Hematopoietic multipotent progenitor cell treated with erythropoietin and hydrocortisone succinate and interleukin-3 and kit ligand, for 17 days (in vitro differentiated cells): Measurements from ENCODE around the gene SPTB.
"Not testable (repeated sequence)": the region's sequence is repeated elsewhere in the genome, so short reads cannot be mapped to it uniquely, and the experiment has no call there.

ENCODE experiments used
- DNase-seq: peaks from one replicate; pipeline ENCODE4 v3.0.0-alpha.2; 2015; ENCODE audit warnings: low spot score

Gene SPTB

GRCh38 chr14:64821651-64822050 lies 58.1 kb downstream of the SPTB start:
- no peak for DNase-seq

- DNase-seq: no peak
Observed at GRCh38 chr14:64818151-64818550, 61.6 kb downstream of the SPTB start.

- DNase-seq: no peak
Observed at GRCh38 chr14:64817631-64818030, 62.1 kb downstream of the SPTB start.

- DNase-seq: no peak
Observed at GRCh38 chr14:64816221-64816783, 63.4 kb downstream of the SPTB start.

- no peak for DNase-seq
Observed at GRCh38 chr14:64815257-64815656, 64.5 kb downstream of the SPTB start.

GRCh38 chr14:64812412-64812811 lies 67.3 kb downstream of the SPTB start:
- peak; percentile 26 for DNase-seq

- no peak for DNase-seq
Observed at GRCh38 chr14:64811676-64812075, 68.0 kb downstream of the SPTB start.

GRCh38 chr14:64808449-64808848 lies 71.3 kb downstream of the SPTB start:
- no peak for DNase-seq

GRCh38 chr14:64807551-64807950 lies 72.2 kb downstream of the SPTB start:
- DNase-seq: no peak

GRCh38 chr14:64806862-64807495 lies 72.7 kb downstream of the SPTB start:
- DNase-seq: no peak

GRCh38 chr14:64806202-64806861 lies 73.4 kb downstream of the SPTB start:
- DNase-seq: no peak

GRCh38 chr14:64805646-64806045 lies 74.1 kb downstream of the SPTB start:
- DNase-seq: not testable (repeated sequence)

- DNase-seq: no peak
Observed at GRCh38 chr14:64804754-64805260, 74.9 kb downstream of the SPTB start.

- peak; percentile 40 for DNase-seq
Observed at GRCh38 chr14:64801800-64802199, 77.9 kb downstream of the SPTB start.

- no peak for DNase-seq
Observed at GRCh38 chr14:64801046-64801445, 78.7 kb downstream of the SPTB start.

GRCh38 chr14:64800000-64800399 lies 79.7 kb downstream of the SPTB start:
- peak; percentile 29 for DNase-seq

- DNase-seq: no peak
Observed at GRCh38 chr14:64799555-64799954, 80.2 kb downstream of the SPTB start.

GRCh38 chr14:64796369-64796768 lies 83.3 kb downstream of the SPTB start:
- no peak for DNase-seq

- no peak for DNase-seq
Observed at GRCh38 chr14:64795921-64796320, 83.8 kb downstream of the SPTB start.

- DNase-seq: no peak
Observed at GRCh38 chr14:64795211-64795610, 84.5 kb downstream of the SPTB start.

GRCh38 chr14:64792871-64793560 lies 86.7 kb downstream of the SPTB start:
- DNase-seq: no peak

GRCh38 chr14:64792231-64792630 lies 87.5 kb downstream of the SPTB start:
- no peak for DNase-seq

- DNase-seq: no peak
Observed at GRCh38 chr14:64790478-64790877, 89.2 kb downstream of the SPTB start.
